H1 (cell line): ENCODE results near the gene SMARCA2.
A peak's percentile ranks its signal among the peaks of the same experiment; 100 is the strongest.

Experiments
- CEBPB ChIP-seq: IDR thresholded peaks from 2 replicates; pipeline ENCODE4 v1.6.1; 2012; ENCODE audit warnings: low read depth, low read length
- E2F6 ChIP-seq: IDR thresholded peaks from 2 replicates; pipeline ENCODE4 v1.6.1; 2012; ENCODE audit warnings: inconsistent platforms
- EP300 ChIP-seq, 2 experiments: IDR thresholded peaks; 1 replicate in 1 of 2; 2 replicates in 1 of 2; pipeline ENCODE4 v1.6.1; 2011 to 2012; ENCODE audit warnings: low read depth in 2 of 2, low read length in 2 of 2, mild to moderate bottlenecking in 2 of 2, borderline replicate concordance in 1 of 2, inconsistent platforms in 1 of 2, moderate library complexity in 1 of 2
- EZH2 ChIP-seq: fragments of 200-600 bp; sonication (generic); IDR thresholded peaks from 2 replicates; pipeline ENCODE4 v1.7.1; 2012; ENCODE audit warnings: low read depth, mild to moderate bottlenecking, moderate library complexity, low read length, inconsistent platforms; ENCODE audit not compliant: severe bottlenecking
- MAFK ChIP-seq: IDR thresholded peaks from 2 replicates; pipeline ENCODE4 v1.6.1; 2012; ENCODE audit warnings: low read depth, mild to moderate bottlenecking, improper control_type of control experiment, low read length
- RAD21 ChIP-seq, 2 experiments: IDR thresholded peaks in 1 of 2; conservative IDR thresholded peaks in 1 of 2; 2 replicates each; pipeline ENCODE4 v1.6.1; 2011; ENCODE audit warnings: low read depth in 2 of 2, low read length in 2 of 2, improper control_type of control experiment in 1 of 2, inconsistent platforms in 1 of 2, mild to moderate bottlenecking in 1 of 2, moderate library complexity in 1 of 2
- SP1 ChIP-seq: IDR thresholded peaks from 2 replicates; pipeline ENCODE4 v1.6.1; 2011; ENCODE audit warnings: low read depth, low read length
- TAF1 ChIP-seq: IDR thresholded peaks from 2 replicates; pipeline ENCODE4 v1.6.1; 2011; ENCODE audit warnings: mild to moderate bottlenecking, low read depth, low read length
- TCF12 ChIP-seq: IDR thresholded peaks from 2 replicates; pipeline ENCODE4 v1.6.1; 2011; ENCODE audit warnings: low read depth, mild to moderate bottlenecking, low read length
- ZNF274 ChIP-seq: IDR thresholded peaks from 2 replicates; pipeline ENCODE4 v1.7.0; 2012; ENCODE audit warnings: low read length, borderline replicate concordance; ENCODE audit errors: extremely low read depth
- TF ChIP-seq, protein P1 (sequence below), 3 experiments: IDR thresholded peaks; 1 replicate in 2 of 3; 2 replicates in 1 of 3; pipeline versions ENCODE4 v1.5.1 to v1.6.1; 2011; ENCODE audit warnings: low read length in 3 of 3, mild to moderate bottlenecking in 3 of 3, inconsistent platforms in 2 of 3, low read depth in 1 of 3, moderate library complexity in 1 of 3; ENCODE audit not compliant: insufficient read depth in 1 of 3; ENCODE audit errors: control extremely low read depth in 1 of 3
- TF ChIP-seq, protein P2 (sequence below): IDR thresholded peaks from 2 replicates; pipeline ENCODE4 v1.6.1; 2011; ENCODE audit warnings: low read length, improper control_type of control experiment
- TF ChIP-seq, protein P3 (sequence below): IDR thresholded peaks from 2 replicates; pipeline ENCODE4 v1.6.1; 2011; ENCODE audit warnings: low read depth, mild to moderate bottlenecking, low read length; ENCODE audit not compliant: insufficient read depth

DNA sequence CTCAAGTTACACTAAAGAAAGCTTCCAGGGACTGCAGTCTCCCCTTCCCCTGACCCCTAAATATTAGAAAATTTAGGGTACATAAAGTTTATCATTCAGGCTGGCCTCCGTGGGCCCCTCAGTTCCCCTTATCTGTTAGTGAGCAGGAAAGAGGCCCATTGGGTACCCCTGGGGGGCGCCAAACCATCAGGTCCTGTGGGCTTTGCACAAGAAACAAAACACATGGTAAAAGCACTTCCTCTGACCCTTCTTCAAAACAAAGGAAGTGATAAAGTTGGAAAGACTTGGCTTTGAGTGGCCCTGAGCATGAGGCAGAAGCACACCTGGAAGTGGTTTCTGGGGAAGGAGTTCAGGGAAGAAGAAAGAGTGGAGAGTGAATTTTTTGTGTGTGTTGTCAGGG lies 213.0 kb downstream of the SMARCA2 start:
- TF ChIP-seq RAD21 (IDR thresholded peaks at IDR 0.05 in 1 of 2, conservative IDR thresholded peaks at IDR 0.05 in 1 of 2; ENCODE audit: low read depth in 2 of 2, low read length in 2 of 2) (peak; percentile 90 to 91), CEBPB (peak; percentile 91), TCF12 (no peak), TAF1 (no peak), E2F6 (peak; percentile 61; the same call in 1 of the 2 replicates), EP300 (IDR thresholded peaks at IDR 0.05; ENCODE audit: borderline replicate concordance in 1 of 2, low read depth in 2 of 2, low read length in 2 of 2) (no peak), EZH2 (no peak), SP1 (no peak), ZNF274 (no peak), MAFK (no peak)
- TF ChIP-seq, protein P1, sequence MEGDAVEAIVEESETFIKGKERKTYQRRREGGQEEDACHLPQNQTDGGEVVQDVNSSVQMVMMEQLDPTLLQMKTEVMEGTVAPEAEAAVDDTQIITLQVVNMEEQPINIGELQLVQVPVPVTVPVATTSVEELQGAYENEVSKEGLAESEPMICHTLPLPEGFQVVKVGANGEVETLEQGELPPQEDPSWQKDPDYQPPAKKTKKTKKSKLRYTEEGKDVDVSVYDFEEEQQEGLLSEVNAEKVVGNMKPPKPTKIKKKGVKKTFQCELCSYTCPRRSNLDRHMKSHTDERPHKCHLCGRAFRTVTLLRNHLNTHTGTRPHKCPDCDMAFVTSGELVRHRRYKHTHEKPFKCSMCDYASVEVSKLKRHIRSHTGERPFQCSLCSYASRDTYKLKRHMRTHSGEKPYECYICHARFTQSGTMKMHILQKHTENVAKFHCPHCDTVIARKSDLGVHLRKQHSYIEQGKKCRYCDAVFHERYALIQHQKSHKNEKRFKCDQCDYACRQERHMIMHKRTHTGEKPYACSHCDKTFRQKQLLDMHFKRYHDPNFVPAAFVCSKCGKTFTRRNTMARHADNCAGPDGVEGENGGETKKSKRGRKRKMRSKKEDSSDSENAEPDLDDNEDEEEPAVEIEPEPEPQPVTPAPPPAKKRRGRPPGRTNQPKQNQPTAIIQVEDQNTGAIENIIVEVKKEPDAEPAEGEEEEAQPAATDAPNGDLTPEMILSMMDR (IDR thresholded peaks at IDR 0.05; ENCODE audit: control extremely low read depth in 1 of 3, insufficient read depth in 1 of 3, low read depth in 1 of 3, low read length in 3 of 3): peak; percentile 60 to 77 (median 60)
- TF ChIP-seq, protein P2, sequence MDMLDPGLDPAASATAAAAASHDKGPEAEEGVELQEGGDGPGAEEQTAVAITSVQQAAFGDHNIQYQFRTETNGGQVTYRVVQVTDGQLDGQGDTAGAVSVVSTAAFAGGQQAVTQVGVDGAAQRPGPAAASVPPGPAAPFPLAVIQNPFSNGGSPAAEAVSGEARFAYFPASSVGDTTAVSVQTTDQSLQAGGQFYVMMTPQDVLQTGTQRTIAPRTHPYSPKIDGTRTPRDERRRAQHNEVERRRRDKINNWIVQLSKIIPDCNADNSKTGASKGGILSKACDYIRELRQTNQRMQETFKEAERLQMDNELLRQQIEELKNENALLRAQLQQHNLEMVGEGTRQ: no peak
- TF ChIP-seq, protein P3, sequence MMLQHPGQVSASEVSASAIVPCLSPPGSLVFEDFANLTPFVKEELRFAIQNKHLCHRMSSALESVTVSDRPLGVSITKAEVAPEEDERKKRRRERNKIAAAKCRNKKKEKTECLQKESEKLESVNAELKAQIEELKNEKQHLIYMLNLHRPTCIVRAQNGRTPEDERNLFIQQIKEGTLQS: no peak
